Measurements from ENCODE around the gene ASH1L.

ASH1L gene

GRCh38 chr1:155300553-155301329, 261.9 kb downstream of the ASH1L start:
- H3K27ac ChIP-seq (replicated peaks): no peak overlapping the region

GRCh38 chr1:155300024-155300423, 262.6 kb downstream of the ASH1L start:
- no peak overlapping the region for H3K27ac ChIP-seq (replicated peaks)
- DNase-seq (ENCODE audit: low read depth in 1 of 2, low spot score in 1 of 2): no peak
- H3K4me3 ChIP-seq (replicated peaks; ENCODE audit: insufficient read depth, low read length): no peak overlapping the region
- TF ChIP-seq REST (IDR thresholded peaks at IDR 0.05; ENCODE audit: insufficient replicate concordance, low read depth): no peak
- TF ChIP-seq CTCF (IDR thresholded peaks at IDR 0.05; ENCODE audit: insufficient read depth, low read length): no peak
- no peak for TF ChIP-seq POLR2AphosphoS5 (IDR thresholded peaks at IDR 0.05; ENCODE audit: low read depth)
- no peak for TF ChIP-seq SPI1 (IDR thresholded peaks at IDR 0.05; ENCODE audit: borderline replicate concordance, low read depth)
- TF ChIP-seq GABPA (IDR thresholded peaks at IDR 0.05; ENCODE audit: low read depth): no peak
- peaks cover under 1% of the 10 kb centered on the region for H3K27me3 ChIP-seq (ENCODE audit: insufficient read depth, poor library complexity, severe bottlenecking)

More at GRCh38 chr1:155300553-155301329, 261.9 kb downstream of the ASH1L start:
- DNase-seq (ENCODE audit: low read depth in 1 of 2, low spot score in 1 of 2): no peak
- Histone ChIP-seq H3K27me3 (ENCODE audit: insufficient read depth, poor library complexity, severe bottlenecking) (no peaks in the 10 kb centered on the region), H3K4me3 (replicated peaks; ENCODE audit: insufficient read depth, low read length) (no peak overlapping the region)
- TF ChIP-seq REST (IDR thresholded peaks at IDR 0.05; ENCODE audit: insufficient replicate concordance, low read depth) (no peak), GABPA (IDR thresholded peaks at IDR 0.05; ENCODE audit: low read depth) (no peak), SPI1 (IDR thresholded peaks at IDR 0.05; ENCODE audit: borderline replicate concordance, low read depth) (no peak), POLR2AphosphoS5 (IDR thresholded peaks at IDR 0.05; ENCODE audit: low read depth) (no peak), CTCF (IDR thresholded peaks at IDR 0.05; ENCODE audit: insufficient read depth, low read length) (no peak)

GRCh38 chr1:155297384-155297783, 265.2 kb downstream of the ASH1L start:
- TF ChIP-seq SPI1 (IDR thresholded peaks at IDR 0.05; ENCODE audit: borderline replicate concordance, low read depth): no peak
- TF ChIP-seq REST (IDR thresholded peaks at IDR 0.05; ENCODE audit: insufficient replicate concordance, low read depth): no peak
- TF ChIP-seq POLR2AphosphoS5 (IDR thresholded peaks at IDR 0.05; ENCODE audit: low read depth): no peak
- TF ChIP-seq GABPA (IDR thresholded peaks at IDR 0.05; ENCODE audit: low read depth): no peak
- no peak for TF ChIP-seq CTCF (IDR thresholded peaks at IDR 0.05; ENCODE audit: insufficient read depth, low read length)
- Histone ChIP-seq H3K4me3 (replicated peaks; ENCODE audit: insufficient read depth, low read length) (no peak overlapping the region), H3K27ac (replicated peaks) (no peak overlapping the region), H3K27me3 (ENCODE audit: insufficient read depth, poor library complexity, severe bottlenecking) (peaks cover 12% of the 10 kb centered on the region)
- DNase-seq (ENCODE audit: low read depth in 1 of 2, low spot score in 1 of 2): no peak
